GM18870 (cell line): ENCODE data around the gene FAM219B.

Experiments used
- ATAC-seq: cut with Tn5 transposase; IDR thresholded peaks from one replicate; pipeline ENCODE4 v1.9.1; 2021; ENCODE audit warnings: moderate library complexity; ENCODE audit not compliant: unreplicated experiment

The FAM219B gene

DNA sequence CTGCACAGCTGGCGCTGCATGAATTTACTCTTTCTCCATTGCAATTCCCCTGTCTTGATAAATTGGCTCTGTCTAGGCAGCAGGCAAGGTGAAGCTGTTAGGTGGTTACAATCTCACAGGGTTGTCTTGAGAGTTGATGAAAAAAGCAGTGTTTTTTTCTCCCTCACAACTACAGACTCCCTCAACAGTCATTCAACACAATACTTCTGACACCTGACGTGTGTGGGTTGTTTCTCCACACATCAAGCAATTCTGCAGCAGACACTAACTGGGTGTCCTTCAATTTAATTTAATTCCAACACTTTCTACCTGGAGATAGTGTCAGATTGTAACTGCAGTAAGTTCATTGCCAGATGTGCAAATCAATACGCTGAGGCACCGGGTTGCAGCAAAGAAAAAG lies 28.4 kb downstream of the FAM219B start:
- no peak for ATAC-seq

DNA sequence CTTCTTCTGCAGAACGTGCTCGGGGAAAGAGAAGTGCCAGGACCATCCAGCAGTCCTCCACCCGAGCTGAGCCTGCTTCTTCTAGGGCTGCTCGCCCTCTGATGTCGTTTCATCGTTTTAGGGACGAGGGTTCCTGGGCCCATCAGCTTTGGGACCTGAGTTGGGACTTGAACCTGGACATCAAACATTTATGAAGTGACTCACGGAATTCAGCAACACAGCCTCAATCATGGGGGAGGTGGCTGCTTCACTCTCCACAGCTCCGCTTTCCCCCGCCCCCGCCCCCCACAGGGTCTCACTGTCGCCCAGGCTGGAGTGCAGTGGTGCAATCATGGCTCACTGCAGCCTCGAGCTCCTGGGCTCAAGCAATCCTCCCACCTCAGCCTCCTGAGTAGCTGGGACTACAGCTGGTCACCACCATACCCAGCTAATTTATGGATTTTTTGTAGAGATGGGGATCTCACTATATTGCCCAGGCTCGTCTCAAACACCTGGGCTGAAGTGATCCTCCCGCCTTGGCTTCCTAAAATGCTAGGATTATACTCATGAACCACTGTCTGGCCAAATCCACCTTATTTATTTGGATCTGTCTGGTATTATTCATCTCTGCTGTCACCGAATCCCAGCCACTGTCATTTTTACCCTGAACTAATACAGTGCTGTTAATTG lies 32.8 kb downstream of the FAM219B start:
- ATAC-seq: no peak

DNA sequence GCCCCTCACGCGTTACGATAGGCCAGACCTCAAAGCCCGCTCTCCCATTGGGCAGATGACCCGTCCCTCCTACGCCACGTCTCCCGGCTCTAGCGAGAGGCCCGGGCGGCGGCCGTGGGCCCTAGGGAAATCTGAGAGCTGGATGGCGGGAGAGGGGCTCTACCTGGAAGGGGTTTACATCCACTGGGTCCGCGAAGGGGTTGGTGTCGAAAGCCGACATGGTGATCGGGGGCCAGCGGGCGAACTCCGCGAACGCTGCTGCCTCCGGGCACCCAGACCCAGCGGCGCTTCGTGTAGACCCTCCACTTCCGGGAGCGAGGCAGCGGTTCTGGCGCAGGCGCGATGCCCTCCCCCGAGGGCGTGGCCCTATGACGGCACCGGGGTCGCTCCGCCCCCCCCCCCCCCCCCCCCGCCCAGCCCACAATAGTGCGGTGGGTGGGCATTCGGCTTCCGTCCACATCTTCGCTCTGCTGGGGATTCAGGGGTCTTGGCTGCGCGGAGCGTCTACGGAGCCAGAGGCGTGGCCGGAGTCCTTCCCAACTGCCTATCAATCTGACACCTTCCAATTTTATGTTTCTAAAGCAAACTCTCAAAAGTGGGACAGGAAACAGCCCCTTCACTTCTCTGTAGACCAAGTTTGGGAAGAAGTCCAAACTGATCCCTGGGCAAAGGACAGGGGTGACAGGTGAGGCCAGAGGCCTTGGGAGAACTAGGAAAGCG lies 33.5 kb downstream of the FAM219B start, which contains the start of gene SCAMP2:
TSS of gene SCAMP2 (minus strand) at position 330 of the 720 bp plus-strand sequence. CDS start at position 220, 110 bp downstream.
- peak; percentile 74 for ATAC-seq

DNA sequence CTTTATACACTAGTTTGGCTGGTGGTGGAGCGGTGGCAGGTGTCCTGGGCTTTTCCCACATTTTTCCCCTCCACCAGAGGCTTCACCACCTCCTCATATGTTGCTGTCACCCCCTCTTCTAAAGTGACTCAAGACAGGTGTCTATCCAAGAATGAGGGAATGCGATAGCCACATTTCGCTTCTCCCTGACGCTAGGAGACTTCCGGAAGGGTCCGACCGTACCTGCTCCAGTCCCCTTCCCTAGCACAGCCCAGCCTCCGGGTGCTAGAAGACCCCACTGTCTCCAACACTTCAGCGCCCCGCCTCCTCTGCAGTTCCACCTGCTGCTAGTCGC lies 34.0 kb downstream of the FAM219B start:
- ATAC-seq: no peak

DNA sequence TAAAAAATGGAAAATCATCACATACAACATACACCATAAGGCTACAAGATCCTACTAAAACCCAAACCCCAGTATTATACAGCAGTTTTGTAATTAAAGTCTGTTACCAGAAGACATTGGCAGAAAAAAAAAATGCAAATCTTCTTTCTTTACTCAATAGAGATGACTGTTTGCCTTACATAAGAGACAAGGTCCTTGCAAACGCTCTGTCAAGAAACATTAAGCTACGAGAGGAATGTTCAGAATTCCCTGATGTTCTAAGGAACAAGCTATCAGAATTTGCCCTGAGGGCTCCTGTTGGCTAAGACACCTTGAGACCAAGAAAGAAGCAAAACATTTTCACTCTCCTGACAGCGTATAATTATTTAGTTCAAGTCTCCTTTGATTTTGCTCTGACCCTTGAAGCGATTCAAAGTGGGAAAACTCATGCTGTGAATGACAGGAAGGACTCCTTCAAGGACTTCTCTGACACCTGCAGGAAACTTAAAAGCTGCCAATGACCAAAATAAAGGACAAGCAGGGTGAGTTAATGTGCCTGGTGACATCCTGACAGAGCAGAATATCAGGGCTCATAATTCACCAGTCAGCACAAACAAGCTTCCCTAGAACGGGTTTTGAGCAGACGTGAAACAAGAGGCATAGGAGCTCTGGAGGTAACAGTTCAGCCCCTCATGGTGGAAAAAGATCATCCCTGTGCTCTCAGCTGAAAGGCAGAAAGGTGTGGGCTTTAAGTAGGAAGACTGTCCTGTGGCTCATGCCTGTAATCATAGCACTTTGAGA lies 36.0 kb downstream of the FAM219B start:
- ATAC-seq: peak; percentile 1

DNA sequence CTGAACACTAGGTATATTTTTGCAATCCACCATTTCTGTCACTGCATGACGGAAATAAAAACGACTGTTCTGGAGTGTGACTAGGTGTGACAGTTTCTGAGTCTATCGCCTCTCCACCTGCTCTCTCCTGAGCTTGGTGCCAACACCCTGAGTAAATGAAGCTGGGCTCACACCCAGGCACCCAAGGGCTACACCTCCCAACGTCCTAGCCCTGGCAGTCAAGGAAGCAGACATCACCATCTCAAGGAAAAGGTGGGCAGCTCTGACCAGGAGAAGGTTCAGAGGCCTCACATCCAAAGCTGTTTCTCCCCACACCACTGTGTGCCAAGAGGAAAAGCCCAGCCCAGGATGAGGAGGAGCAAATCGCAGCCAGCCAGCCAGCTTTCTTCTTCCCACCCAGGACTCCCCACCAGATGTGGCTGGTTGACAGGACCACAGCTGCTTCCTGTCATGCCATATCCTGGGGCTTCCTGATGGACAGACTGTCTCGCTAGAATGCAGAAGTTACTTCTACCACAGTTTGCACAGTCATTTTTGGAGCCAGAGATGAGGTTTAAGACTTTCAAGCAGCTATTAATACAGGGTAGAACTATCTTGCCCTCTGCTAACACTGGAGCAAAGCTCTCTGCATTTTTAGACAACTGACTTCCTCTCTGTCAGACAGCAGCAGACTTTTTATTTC lies 36.8 kb downstream of the FAM219B start:
- ATAC-seq: peak; percentile 50

DNA sequence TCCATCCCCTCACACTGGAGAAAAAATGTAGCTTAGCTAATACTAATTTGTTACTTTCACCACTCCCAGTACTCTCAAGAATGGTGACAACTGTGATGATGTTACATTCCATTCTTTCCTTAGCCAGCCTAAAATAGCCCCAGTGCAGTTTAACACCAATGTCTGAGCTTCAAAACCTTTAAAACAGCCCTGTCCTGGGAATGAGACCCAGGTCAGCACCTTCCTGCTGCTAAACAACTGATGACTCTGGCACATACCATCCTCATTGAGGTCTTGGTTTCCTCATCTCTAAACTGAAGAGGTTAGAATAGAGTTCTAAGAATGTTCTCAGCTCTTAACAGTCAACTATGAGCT lies 37.3 kb downstream of the FAM219B start:
- no peak for ATAC-seq

DNA sequence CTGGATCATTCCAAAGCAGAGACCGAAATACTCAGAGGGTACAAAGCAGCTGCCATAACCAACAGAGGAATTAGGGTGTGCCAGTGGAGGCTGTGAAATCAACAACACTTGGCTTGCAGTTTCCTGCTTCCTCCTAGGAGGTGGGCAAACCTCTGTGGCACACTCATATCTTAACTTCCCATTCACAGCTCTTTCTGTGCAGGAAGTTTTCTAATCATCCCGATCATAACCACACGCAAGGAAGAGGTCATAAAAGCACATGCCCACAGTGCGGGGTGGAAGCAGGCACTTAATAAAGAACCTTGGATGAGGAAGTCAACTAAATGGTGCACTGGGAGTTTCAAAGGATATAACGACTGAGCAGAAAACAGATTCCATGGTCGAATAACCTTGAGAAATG lies 38.6 kb downstream of the FAM219B start:
- no peak for ATAC-seq

DNA sequence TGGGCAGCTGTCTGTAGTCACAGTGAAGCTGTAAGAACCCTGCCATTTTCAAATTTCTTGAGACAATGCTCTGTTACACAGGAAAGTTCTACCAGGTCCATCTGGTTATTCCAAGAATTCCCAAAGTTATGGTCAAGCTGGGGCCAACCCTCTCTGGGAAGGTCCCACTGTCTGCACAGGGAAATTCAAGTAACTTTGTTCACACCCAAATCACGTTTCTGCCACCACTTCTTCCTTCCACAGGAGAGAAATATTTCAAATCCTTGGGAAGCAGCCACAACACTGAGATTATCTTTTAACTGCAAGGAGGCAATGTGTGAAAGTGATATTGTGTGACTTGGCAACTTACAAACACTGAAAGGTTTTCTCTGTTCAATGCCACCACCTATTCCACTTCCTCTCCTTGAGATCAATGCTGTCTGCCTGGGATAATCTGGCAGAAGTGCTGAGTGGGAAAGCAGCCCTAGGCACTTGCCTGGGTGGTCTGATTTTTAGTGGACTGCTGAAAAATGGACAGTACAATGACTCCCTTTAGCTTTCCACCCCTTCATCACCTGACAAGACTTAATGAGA lies 39.1 kb downstream of the FAM219B start:
- ATAC-seq: no peak

DNA sequence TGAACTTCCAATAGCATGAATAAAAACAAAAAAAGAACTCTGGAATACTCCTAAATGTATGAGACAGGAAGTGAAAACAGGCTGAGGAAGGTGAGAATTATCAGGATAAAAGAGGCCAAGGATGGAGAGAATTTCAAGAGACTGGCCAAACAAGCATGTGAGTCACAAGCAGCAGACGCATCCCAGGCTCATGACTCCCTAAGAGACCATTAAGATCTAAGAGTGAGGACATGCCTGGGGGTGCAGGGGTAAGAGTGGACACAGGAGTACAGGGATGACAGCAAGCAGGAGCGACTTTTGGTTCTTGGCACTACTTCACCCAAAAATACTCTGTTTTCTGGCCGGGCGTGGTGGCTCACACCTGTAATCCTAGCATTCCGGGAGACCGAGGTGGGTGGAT lies 40.6 kb downstream of the FAM219B start:
- no peak for ATAC-seq

DNA sequence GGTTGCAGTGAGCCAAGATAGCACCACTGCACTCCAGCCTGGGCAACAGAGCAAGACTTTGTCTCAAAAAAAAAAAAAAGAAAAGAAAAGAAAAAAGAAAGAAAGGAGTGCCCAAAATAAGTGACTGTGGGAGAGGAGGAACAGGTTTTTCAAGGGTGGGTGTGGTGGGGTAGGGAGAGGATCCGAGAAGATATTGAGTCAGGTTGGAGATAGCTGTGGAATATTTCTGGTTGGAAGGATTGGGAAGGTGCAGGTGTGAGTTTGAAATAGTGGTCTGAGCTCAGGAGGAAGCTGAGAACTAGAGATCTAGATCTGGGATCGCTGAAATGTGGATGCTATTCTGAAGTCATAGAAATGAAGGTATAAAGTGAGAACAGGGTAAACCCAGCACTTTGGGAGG lies 41.3 kb downstream of the FAM219B start:
- no peak for ATAC-seq

DNA sequence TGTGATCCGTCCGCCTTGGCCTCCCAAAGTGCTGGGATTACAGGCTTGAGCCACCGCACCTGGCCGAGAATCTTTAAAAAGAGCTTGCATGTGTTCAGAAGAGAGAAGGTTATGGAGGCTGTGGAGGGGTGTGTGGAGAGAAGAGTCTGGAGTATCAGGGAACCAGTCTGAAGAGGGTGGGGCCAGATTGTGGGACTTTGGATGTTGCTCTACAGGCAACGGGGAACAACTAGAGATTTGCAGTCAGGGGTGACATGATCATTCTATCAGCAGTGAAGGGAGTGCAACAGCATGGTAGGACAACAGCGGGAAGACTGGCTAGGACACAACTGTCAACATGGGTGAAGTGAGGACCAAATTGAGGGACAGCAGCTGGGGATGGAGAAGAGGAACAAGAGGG lies 42.4 kb downstream of the FAM219B start:
- no peak for ATAC-seq

DNA sequence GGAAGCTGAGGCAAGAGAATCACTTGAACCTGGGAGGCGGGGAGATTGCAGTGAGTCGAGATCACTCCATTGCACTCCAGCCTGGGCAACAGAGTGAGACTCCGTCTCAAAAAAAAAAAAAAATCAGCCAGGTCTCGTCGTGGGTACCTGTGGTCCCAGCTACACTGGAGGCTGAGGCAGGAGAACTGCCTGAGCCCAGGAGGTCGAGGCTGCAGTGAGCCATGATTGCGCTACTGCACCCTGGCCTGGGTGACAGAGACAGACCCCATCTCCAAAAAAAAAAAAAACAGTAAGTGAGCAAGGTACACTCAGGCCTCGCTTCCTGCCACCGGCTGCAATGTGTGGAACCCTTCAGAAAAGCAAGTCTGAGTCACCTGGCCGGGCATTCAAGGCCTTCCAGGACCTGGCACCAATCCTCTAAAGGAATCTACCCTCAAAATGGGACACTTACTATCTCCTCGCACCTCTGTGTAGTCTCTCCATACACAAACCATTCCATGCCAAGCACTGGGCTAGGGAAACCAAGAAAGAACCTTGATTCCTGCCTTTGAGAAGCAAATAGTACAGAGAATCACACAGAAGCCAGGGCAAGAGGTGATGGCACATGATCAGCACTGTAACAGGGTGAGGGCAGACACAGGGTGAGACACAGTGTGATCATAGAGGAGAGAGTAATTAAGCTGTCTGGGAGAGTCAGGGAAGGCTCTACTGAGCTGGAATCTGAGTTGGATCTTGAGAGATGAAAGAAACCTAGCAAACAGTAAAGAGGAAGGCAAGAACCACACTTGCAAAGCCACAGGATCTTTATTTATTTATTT lies 43.2 kb downstream of the FAM219B start:
- ATAC-seq: no peak

DNA sequence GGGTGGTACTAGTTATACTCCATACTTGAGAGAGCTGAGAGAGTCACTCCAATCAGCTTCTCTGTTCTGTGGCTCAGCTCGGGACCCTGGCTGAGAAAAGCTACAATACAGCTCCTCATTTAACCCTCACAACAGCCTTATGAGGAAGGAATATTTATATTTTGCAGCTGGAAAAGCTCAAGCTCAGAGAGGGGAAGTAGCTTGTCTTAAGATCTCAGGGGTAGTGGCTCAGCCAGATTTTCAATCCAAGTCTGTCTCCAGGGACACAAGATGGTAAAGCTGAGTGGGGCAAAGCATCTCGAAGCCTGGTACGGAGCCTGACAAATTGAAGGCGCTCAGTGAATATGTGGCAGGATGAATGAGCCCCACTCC lies 48.3 kb downstream of the FAM219B start:
- no peak for ATAC-seq

DNA sequence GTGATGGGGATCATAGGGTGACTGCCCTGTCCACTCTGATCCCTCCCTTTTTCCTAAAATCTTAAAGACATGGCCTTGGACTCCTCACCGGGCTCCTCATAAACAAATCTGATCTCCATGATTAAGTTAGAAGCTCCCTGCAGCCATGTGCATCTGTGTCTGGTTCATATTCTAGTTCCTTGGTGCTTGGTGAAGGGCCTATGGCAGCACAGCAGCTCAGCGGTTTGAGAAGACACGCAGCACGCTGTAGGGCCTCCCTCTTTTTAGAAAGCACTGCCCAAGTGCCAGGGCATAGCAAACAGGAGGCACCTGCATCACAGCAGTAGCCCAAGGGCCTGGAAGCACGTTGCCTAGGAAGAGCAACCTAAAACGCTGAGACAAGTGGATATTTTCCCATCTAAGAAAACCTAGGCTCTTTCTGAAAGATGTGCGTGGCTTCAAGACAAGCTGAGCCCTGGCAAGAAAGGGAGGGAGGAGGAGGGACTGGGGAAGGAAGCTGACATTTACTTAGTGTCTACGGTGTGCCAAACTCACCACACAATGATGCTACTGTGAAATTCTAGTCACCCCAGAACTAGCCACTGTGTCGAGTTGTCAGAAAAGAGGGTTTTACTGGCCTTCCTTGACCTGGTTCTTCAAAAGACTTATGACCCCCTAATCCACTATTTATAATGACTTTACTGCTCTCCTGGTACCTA lies 48.8 kb downstream of the FAM219B start:
- ATAC-seq: no peak

DNA sequence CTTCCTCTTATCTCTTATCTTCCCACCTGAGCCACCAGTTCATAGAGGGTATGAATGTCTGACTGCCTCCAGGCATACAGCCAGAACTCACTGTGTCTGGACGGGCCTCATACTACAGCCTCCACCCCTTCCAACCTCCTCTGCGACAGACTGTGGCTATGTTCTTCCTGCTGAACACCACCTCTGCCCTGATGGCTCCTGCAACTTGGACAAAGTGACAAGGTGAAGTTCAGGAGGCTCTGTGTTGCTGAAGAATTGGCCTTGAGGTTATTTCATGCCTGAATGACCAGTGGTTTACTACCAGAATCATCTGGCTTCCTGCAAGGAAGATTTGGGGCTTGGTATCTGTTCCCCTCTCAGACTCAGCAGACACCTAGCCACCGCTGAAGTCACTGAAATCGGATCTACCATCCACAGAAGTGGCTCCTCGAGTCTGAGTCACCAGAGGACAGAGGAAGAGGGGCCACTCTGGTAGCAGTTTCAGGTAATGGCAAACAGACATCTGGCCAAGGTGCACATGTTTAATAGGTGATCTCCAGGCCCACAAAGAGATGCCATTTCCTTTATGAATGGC lies 49.5 kb downstream of the FAM219B start:
- ATAC-seq: no peak

DNA sequence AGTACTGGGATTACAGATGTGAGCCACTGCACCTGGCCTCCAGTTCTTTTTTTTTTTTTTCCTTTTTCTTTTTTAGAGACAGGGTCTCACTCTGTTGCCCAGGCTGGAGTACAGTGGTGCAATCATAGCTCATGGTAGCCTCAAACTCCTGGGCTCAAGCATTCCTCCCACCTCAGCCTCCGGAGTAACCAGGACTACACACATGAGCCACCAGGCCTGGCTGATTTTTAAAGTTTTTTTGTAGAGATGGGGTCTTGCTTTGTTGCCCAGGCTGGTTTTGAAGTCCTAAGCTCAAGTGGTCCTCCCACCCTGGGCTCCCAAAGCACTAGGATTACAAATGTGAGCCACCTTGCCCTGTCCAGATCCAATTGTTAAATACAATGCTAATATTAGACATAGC lies 50.1 kb downstream of the FAM219B start:
- no peak for ATAC-seq

DNA sequence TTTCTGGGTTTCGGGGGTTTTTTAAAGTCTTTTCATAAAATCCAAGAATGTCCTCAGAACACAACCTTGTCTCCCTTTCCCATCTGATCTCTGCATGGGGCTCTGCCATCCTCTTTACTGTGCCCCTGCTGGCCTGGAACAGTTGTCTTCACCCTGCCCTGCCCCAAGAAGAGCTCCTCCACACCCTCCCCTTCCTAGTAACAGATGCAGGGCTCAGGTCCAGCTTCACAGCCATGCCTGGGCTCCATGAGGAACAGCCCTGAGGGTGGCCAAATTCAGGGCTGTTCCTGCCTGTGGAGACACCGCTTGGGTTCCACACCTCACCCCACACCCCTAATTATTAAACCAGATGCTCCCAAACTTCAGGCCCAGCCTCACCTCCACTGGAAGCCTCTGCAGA lies 50.8 kb downstream of the FAM219B start:
- ATAC-seq: no peak

DNA sequence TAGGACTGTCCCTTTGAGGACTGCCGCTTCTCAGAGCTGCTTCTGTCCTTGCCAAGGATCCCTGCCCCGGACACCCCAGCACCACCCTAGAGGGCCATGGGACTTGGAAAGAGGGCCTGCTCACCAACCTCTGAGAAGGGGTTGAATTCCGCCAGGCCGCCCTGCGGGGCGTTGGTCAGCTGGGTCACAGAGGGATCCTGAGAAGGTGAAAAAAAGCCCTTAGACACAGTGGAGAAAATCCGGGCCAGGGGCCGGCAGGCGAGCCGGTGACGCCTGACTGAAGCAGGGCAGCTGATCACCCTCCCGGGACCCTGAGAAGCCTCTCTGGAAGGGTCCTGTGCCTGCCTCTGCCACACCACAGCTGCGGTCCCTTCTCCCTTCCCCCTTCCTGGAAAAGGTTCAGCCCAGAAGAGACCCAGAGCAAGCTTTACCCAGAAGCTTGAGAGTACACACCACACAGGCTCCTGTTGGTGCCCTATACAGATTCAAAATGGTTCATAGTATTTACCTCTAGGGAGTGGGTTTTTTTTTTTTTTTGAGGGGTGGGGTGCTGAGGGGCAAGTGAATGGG lies 52.1 kb downstream of the FAM219B start:
- ATAC-seq: no peak
